ENCODE measurements around the gene TMEM119.

The TMEM119 gene

GRCh38 chr12:108635997-108636808 is 38.3 kb upstream of the TMEM119 start:
- H3K4me3 ChIP-seq (ENCODE audit: severe bottlenecking): no peak overlapping the region
- H3K4me1 ChIP-seq (ENCODE audit: insufficient read depth, poor library complexity, severe bottlenecking): peaks cover 12% of the 10 kb centered on the region
- H3K27ac ChIP-seq (ENCODE audit: poor library complexity, severe bottlenecking): no peak overlapping the region
- DNase-seq (ENCODE audit: low spot score) (no peak), ATAC-seq (ENCODE audit: low read depth) (no peak)
- TF ChIP-seq CTCF (IDR thresholded peaks at IDR 0.05; ENCODE audit: poor library complexity, severe bottlenecking): no peak
- H3K36me3 ChIP-seq (ENCODE audit: low read depth): no peaks in the 10 kb centered on the region
- H3K27me3 ChIP-seq (ENCODE audit: insufficient read depth, poor library complexity, severe bottlenecking): no peaks in the 10 kb centered on the region
- no peaks in the 10 kb centered on the region for H3K9me3 ChIP-seq (ENCODE audit: severe bottlenecking)

GRCh38 chr12:108635201-108635996 is 37.5 kb upstream of the TMEM119 start:
- no peak for DNase-seq (ENCODE audit: low spot score)

GRCh38 chr12:108634341-108634751 is 36.5 kb upstream of the TMEM119 start:
- ATAC-seq (ENCODE audit: low read depth): no peak
- peaks cover 25% of the 10 kb centered on the region for H3K4me1 ChIP-seq (ENCODE audit: insufficient read depth, poor library complexity, severe bottlenecking)
- H3K27ac ChIP-seq (ENCODE audit: poor library complexity, severe bottlenecking): no peak overlapping the region
- no peak for DNase-seq (ENCODE audit: low spot score)
- no peaks in the 10 kb centered on the region for H3K9me3 ChIP-seq (ENCODE audit: severe bottlenecking)
- no peaks in the 10 kb centered on the region for H3K27me3 ChIP-seq (ENCODE audit: insufficient read depth, poor library complexity, severe bottlenecking)
- no peak for TF ChIP-seq CTCF (IDR thresholded peaks at IDR 0.05; ENCODE audit: poor library complexity, severe bottlenecking)
- H3K36me3 ChIP-seq (ENCODE audit: low read depth): no peaks in the 10 kb centered on the region
- H3K4me3 ChIP-seq (ENCODE audit: severe bottlenecking): no peak overlapping the region

More at GRCh38 chr12:108635201-108635996, 37.5 kb upstream of the TMEM119 start:
- H3K4me1 ChIP-seq (ENCODE audit: insufficient read depth, poor library complexity, severe bottlenecking): peaks cover 20% of the 10 kb centered on the region
- H3K36me3 ChIP-seq (ENCODE audit: low read depth): no peaks in the 10 kb centered on the region
- no peak overlapping the region for H3K4me3 ChIP-seq (ENCODE audit: severe bottlenecking)
- TF ChIP-seq CTCF (IDR thresholded peaks at IDR 0.05; ENCODE audit: poor library complexity, severe bottlenecking): no peak
- no peaks in the 10 kb centered on the region for H3K9me3 ChIP-seq (ENCODE audit: severe bottlenecking)
- H3K27ac ChIP-seq (ENCODE audit: poor library complexity, severe bottlenecking): no peak overlapping the region
- no peak for ATAC-seq (ENCODE audit: low read depth)
- H3K27me3 ChIP-seq (ENCODE audit: insufficient read depth, poor library complexity, severe bottlenecking): no peaks in the 10 kb centered on the region

- H3K9me3 ChIP-seq (ENCODE audit: severe bottlenecking): no peaks in the 10 kb centered on the region
- no peaks in the 10 kb centered on the region for H3K36me3 ChIP-seq (ENCODE audit: low read depth)
- DNase-seq (ENCODE audit: low spot score): no peak
- no peak for TF ChIP-seq CTCF (IDR thresholded peaks at IDR 0.05; ENCODE audit: poor library complexity, severe bottlenecking)
- H3K4me3 ChIP-seq (ENCODE audit: severe bottlenecking): no peak within 1 kb of the TSS
- no peak within 1 kb of the TSS for H3K27ac ChIP-seq (ENCODE audit: poor library complexity, severe bottlenecking)
- H3K4me1 ChIP-seq (ENCODE audit: insufficient read depth, poor library complexity, severe bottlenecking): peaks cover 31% of the 10 kb centered on the region
- no peak for ATAC-seq (ENCODE audit: low read depth)
- H3K27me3 ChIP-seq (ENCODE audit: insufficient read depth, poor library complexity, severe bottlenecking): no peaks in the 10 kb centered on the region
These were observed 35.8 kb upstream of the TMEM119 start, which contains the start of gene SELPLG for GRCh38 chr12:108633534-108634248. TSS of gene SELPLG (minus strand) at chr12:108633894. CDS start at chr12:108624307, 9,587 bp downstream.
